Heart left ventricle (tissue), 16 donors: ENCODE data around the gene IGF1R. TPM values are rescaled to one million over a fixed set of nuclear protein-coding genes. Genes with fewer than 3 reads are reported as not detected.
A peak's percentile ranks its signal among the peaks of the same experiment; 100 is the strongest.
"Not testable (repeated sequence)": the region's sequence is repeated elsewhere in the genome, so short reads cannot be mapped to it uniquely, and the experiment has no call there.

Experiments used
- ATAC-seq, 4 donors: fragments of 200-7000 bp; cut with Tn5 transposase; one replicate each; pipeline ENCODE4 v1.9.1; 2020 to 2022; ENCODE audit warnings: moderate library complexity in 4 of 4, mild to moderate bottlenecking in 3 of 4, moderate number of reproducible peaks in 1 of 4
- DNase-seq, 5 donors: peaks; one replicate each; pipeline ENCODE4 v3.0.0-alpha.2; 2020
- H3K27ac ChIP-seq, 12 donors: fragments of 200-600 bp; sonication (generic) in 4 of 12; one replicate each; pipeline versions ENCODE4 v1.5.0 to v1.8.0; 2016 to 2022; ENCODE audit warnings: mild to moderate bottlenecking in 2 of 12
- H3K27me3 ChIP-seq, 9 donors: fragments of 200-600 bp; sonication (generic) in 2 of 9; one replicate each; pipeline versions ENCODE4 v1.5.1 to v1.8.0; 2016 to 2022; ENCODE audit warnings: mild to moderate bottlenecking in 3 of 9
- H3K36me3 ChIP-seq, 9 donors: fragments of 200-600 bp; sonication (generic) in 2 of 9; one replicate each; pipeline versions ENCODE4 v1.5.0 to v1.8.0; 2018 to 2022; ENCODE audit warnings: mild to moderate bottlenecking in 2 of 9
- H3K4me1 ChIP-seq, 12 donors: fragments of 200-600 bp; sonication (generic) in 4 of 12; one replicate each; pipeline versions ENCODE4 v1.5.0 to v1.8.0; 2016 to 2022; ENCODE audit warnings: mild to moderate bottlenecking in 3 of 12
- H3K4me3 ChIP-seq, 12 donors: fragments of 200-600 bp; sonication (generic) in 4 of 12; one replicate each; pipeline versions ENCODE4 v1.5.0 to v1.8.0; 2017 to 2022; ENCODE audit warnings: mild to moderate bottlenecking in 9 of 12, moderate library complexity in 4 of 12
- H3K9me3 ChIP-seq, 12 donors: fragments of 200-600 bp; sonication (generic) in 4 of 12; one replicate each; pipeline versions ENCODE4 v1.5.0 to v1.8.0; 2016 to 2022; ENCODE audit warnings: mild to moderate bottlenecking in 1 of 12
- CTCF ChIP-seq, 12 donors: fragments of 200-600 bp; sonication (generic) in 4 of 12; IDR thresholded peaks; one replicate each; pipeline versions ENCODE4 v1.5.0 to v1.8.0; 2018 to 2022; ENCODE audit warnings: antibody characterized with exemption in 12 of 12, mild to moderate bottlenecking in 5 of 12
- POLR2A ChIP-seq, 2 donors: fragments of 450-650 bp; IDR thresholded peaks; one replicate each; pipeline ENCODE4 v1.6.1; 2017; ENCODE audit warnings: antibody characterized with exemption in 2 of 2, mild to moderate bottlenecking in 2 of 2, moderate library complexity in 2 of 2
- WGBS, 4 donors: extraction: QIAGEN DNeasy Blood & Tissue Kit in 2 of 4; methylation state at CpG; one replicate each; pipeline versions ENCODE4 v1.1.5 to v1.1.7; 2013 to 2018; 5-methylcytosine and 5-hydroxymethylcytosine counted together
- intact Hi-C, 10 donors: fragments of 100-400 bp; cut with DNase I; formaldehyde crosslinking; loops; one replicate each; pipeline versions ENCODE4 v1.11.1 to v1.14.2; 2022
- polyA plus RNA-seq, 2 donors: library from polyadenylated mRNA; stranded (reverse); fragments of 200-250 nt; gene quantifications; one replicate each; pipeline ENCODE4 v1.2.3, GENCODE V29; 2013
- total RNA-seq, 9 donors: library from RNA; depleted of rRNA in 2 of 9; stranded (reverse); fragments of >200 nt in 2 of 9; fragmentation: NEBNext Ultra II Directional in 3 of 9; extraction: Animal tissue kit (Norgen Biotek cat#: 25700) in 3 of 9; gene quantifications; one replicate each; pipeline versions ENCODE4 v1.1.0 to v1.2.4, GENCODE V29; 2016 to 2023
- donor health status: ischemic (EF 13 %, LVEDD 7.1; RV severe dilation, severe dysfunction).
- donor health status: healthy with polysubstance abuse.
- donor health status: DM: no; HTN: yes; CAD: no.
- donor health status: DM: no; HTN: no; CAD: no.
- donor health status: ischemic (EF 25% LVEDD 6.9; RV normal size, moderate dysfunction).
- donor health status: ischemic (EF 25% LVEDD 5.7; RV mildly dilated, moderate dysfunction).
- donor health status: healthy.
- donor health status: DM: yes; HTN: yes; CAD: no.
- donor health status: ischemic (EF 35%, LVEDD 5.7; RV mildly dilated, moderate dysfunction).
- donor health status: nonischemic (EF 11% LVEDD 7.7; RV severe dilation, severe dysfunction).
- donor health status: DM: yes; HTN: yes; CAD: no.
- donor health status: PGD.
- donor health status: ischemic (EF 29% LVEDD 5.4; RV normal size, mild dysfunction).
- donor health status: nonischemic (EF 23%, LVEDD 6.1; RV moderate dilation, normal function).

The IGF1R gene
- total and polyA plus RNA-seq, 11 donors, result 7.4 to 93.1 (median 40.5) TPM

DNA sequence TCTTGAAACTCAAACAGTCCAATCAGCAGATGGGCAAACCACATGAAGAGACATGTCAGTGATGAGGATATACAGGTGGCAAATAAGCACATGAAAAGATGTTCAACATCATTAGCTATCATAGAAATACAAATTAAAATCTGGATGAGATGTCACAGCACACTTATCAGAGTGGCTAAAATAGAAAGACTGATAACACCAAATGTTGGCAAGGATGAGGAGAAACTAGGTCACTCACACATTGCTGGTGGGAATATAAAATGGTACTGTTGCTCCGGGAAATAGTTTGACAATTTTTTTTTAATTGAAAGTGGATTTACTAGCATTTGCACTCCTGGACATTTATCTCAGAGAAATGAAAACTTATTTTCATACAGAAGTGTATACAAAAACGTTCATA lies 350.9 kb downstream of the IGF1R start:
- Histone ChIP-seq H3K36me3 (no peaks in the 10 kb centered on the region), H3K4me3 (peak overlapping the region in 1 of 12 donors; percentile 4), H3K27ac (no peak overlapping the region), H3K9me3 (peaks cover 0 to 15% (median 0%) of the 10 kb centered on the region in 12 donors), H3K4me1 (no peaks in the 10 kb centered on the region), H3K27me3 (no peaks in the 10 kb centered on the region)
- ATAC-seq (no peak), DNase-seq (no peak)
- TF ChIP-seq POLR2A (IDR thresholded peaks at IDR 0.05) (no peak), CTCF (IDR thresholded peaks at IDR 0.05) (no peak)
- intact Hi-C loops, result no loop called here
- WGBS, 4 donors, result 63 to 76% (median 63%) methylated on average over 2 of the region's 2 CpGs

GRCh38 chr15:99002226-99002625 lies 353.9 kb downstream of the IGF1R start:
- 79 to 85% (median 85%) methylated on average over 3 of the region's 3 CpGs for WGBS, 4 donors
- Histone ChIP-seq H3K27ac (no peak overlapping the region), H3K27me3 (no peaks in the 10 kb centered on the region), H3K4me3 (no peak overlapping the region), H3K9me3 (peaks cover 0 to 3% (median 0%) of the 10 kb centered on the region in 12 donors), H3K36me3 (no peaks in the 10 kb centered on the region), H3K4me1 (no peaks in the 10 kb centered on the region)
- ATAC-seq (no peak), DNase-seq (no peak)
- intact Hi-C loops, result no loop called here
- TF ChIP-seq CTCF (IDR thresholded peaks at IDR 0.05) (no peak), POLR2A (IDR thresholded peaks at IDR 0.05) (no peak)

DNA sequence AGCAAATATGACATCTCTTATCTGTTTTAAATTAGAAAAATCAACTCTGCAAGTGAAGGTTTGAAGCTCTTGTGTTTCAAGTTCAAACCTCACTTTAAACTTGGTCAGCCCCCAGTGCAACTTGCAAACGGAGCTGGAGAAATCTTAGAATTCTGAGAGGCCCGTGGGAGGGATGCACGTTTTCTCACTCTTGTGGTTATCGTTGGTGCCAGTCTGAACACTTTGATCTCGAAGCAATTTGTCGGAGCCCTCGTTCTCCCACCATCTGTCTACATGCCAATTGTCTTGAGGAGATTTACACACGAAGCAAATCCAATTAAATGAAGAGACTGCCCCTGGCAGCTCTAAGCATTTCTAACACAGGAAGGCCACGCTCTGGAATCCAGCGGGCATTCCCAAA lies 355.0 kb downstream of the IGF1R start:
- H3K4me1 ChIP-seq, H3K4me3 ChIP-seq, DNase-seq, ATAC-seq, H3K36me3 ChIP-seq, H3K9me3 ChIP-seq, H3K27ac ChIP-seq, intact Hi-C loops, H3K27me3 ChIP-seq: not testable (repeated sequence)
- 81 to 88% (median 84%) methylated on average over 9 to 10 of the region's 10 CpGs for WGBS, 4 donors

GRCh38 chr15:99004998-99005974 lies 356.9 kb downstream of the IGF1R start:
- DNase-seq, H3K4me1 ChIP-seq, intact Hi-C loops, H3K9me3 ChIP-seq, H3K36me3 ChIP-seq, H3K27me3 ChIP-seq: not testable (repeated sequence)
- ATAC-seq, result peak; percentile 51 to 77 (median 72)
- whole genome bisulfite sequencing, 4 donors, result 42 to 65% (median 49%) methylated on average over 28 to 36 of the region's 38 CpGs
- Histone ChIP-seq H3K27ac (peak overlapping the region in 2 of 12 donors; percentile 10 to 53), H3K4me3 (peak overlapping the region in 1 of 12 donors; percentile 7)

DNA sequence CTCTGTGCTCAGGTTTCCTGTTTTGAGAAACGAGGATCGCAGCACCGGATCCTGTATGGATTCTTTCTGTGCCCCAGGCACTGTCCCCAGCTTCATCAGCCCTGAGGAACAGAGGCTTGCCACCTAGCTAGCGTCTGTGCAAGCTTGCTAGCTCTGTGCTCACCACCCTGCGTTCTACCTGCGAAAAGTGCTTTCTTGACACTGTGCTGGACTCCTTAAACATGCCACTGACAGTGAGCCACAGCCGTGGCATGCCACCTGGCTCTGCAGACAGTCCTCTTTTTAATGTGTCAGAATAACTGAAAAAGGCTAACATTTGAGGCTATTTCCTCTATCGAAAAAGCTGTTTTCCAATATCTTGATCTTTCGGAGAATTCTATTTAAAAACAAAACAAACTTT lies 357.8 kb downstream of the IGF1R start:
- no peak overlapping the region for H3K4me3 ChIP-seq
- 80 to 84% (median 82%) methylated on average over 9 of the region's 9 CpGs for WGBS, 4 donors
- TF ChIP-seq POLR2A (IDR thresholded peaks at IDR 0.05), result no peak
- TF ChIP-seq CTCF (IDR thresholded peaks at IDR 0.05), result no peak
- ATAC-seq (no peak), DNase-seq (no peak)
- H3K36me3 ChIP-seq, result no peaks in the 10 kb centered on the region
- no peaks in the 10 kb centered on the region for H3K4me1 ChIP-seq
- intact Hi-C loops, result no loop called here
- no peak overlapping the region for H3K27ac ChIP-seq
- no peaks in the 10 kb centered on the region for H3K27me3 ChIP-seq
- no peaks in the 10 kb centered on the region for H3K9me3 ChIP-seq
